Fibroblast of lung (primary cell): ENCODE data around the gene TMPRSS3.

Experiments
- CTCF ChIP-seq, 2 donors: IDR thresholded peaks in 1 of 2; conservative IDR thresholded peaks in 1 of 2; 1 replicate in 1 of 2; 2 replicates in 1 of 2; pipeline ENCODE4 v1.5.1; 2011 to 2012; ENCODE audit warnings: low read length in 2 of 2, control low read depth in 1 of 2, inconsistent platforms in 1 of 2, low read depth in 1 of 2, mild to moderate bottlenecking in 1 of 2
- EZH2 ChIP-seq: IDR thresholded peaks from 2 replicates; pipeline ENCODE4 v1.5.1; 2012; ENCODE audit warnings: low read length, control low read depth, mild to moderate bottlenecking; ENCODE audit errors: missing control alignments

- TF ChIP-seq CTCF (conservative IDR thresholded peaks at IDR 0.05 in 1 of 2, IDR thresholded peaks at IDR 0.05 in 1 of 2; ENCODE audit: low read depth in 1 of 2, low read length in 2 of 2): no peak
- TF ChIP-seq EZH2: no peak
These were observed 45.4 kb downstream of the TMPRSS3 start for GRCh38 chr21:42350318-42350910.
